GM13977 (cell line): Measurements from ENCODE around the gene CFAP157.

Experiments used
- DNase-seq: peaks from one replicate; pipeline ENCODE4 v3.0.0; 2012; ENCODE audit warnings: low spot score
- in situ Hi-C: fragments of 300-500 bp; cut with MboI; formaldehyde crosslinking; loops from one replicate; pipeline ENCODE4 v1.12.0; 2022; ENCODE audit warnings: low sequenced_read_pairs, low pct_unique_long_range_greater_than_20kb, mixed read lengths, inconsistent platforms; ENCODE audit not compliant: unreplicated experiment
- TF ChIP-seq, protein P1 (sequence below): IDR thresholded peaks from 2 replicates; pipeline ENCODE4 v1.5.1; 2012; ENCODE audit warnings: mild to moderate bottlenecking, control low read depth; ENCODE audit not compliant: insufficient read depth; ENCODE audit errors: extremely low read depth, missing control alignments

CFAP157 gene

DNA sequence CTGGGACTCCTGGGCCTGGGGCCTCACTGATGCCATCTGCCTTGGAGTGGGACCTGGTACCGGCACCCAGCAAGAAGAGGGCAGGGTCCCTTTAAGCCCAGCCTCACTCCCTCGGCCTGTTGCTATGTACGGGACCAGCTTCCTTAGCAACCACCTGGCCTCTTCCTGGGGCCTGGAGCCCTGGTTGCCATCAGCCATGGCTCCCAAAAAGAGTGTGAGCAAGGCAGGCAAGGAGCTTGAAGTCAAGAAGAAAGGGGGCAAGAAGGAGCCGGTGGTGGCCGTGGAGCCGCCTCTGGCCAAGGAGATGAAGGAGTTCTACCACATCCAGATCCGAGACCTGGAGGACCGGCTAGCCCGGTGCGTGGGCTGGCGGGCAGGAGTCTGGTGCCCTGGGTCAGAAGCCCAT lies at the start of gene CFAP157:
Gene CFAP157, plus strand, starts transcription at position 153 of the 406 bp plus-strand sequence. Its CDS starts 44 bp downstream, at position 197.
- in situ Hi-C loops, result no loop called here
- TF ChIP-seq, protein P1, sequence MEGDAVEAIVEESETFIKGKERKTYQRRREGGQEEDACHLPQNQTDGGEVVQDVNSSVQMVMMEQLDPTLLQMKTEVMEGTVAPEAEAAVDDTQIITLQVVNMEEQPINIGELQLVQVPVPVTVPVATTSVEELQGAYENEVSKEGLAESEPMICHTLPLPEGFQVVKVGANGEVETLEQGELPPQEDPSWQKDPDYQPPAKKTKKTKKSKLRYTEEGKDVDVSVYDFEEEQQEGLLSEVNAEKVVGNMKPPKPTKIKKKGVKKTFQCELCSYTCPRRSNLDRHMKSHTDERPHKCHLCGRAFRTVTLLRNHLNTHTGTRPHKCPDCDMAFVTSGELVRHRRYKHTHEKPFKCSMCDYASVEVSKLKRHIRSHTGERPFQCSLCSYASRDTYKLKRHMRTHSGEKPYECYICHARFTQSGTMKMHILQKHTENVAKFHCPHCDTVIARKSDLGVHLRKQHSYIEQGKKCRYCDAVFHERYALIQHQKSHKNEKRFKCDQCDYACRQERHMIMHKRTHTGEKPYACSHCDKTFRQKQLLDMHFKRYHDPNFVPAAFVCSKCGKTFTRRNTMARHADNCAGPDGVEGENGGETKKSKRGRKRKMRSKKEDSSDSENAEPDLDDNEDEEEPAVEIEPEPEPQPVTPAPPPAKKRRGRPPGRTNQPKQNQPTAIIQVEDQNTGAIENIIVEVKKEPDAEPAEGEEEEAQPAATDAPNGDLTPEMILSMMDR, result no peak
- DNase-seq, result no peak

DNA sequence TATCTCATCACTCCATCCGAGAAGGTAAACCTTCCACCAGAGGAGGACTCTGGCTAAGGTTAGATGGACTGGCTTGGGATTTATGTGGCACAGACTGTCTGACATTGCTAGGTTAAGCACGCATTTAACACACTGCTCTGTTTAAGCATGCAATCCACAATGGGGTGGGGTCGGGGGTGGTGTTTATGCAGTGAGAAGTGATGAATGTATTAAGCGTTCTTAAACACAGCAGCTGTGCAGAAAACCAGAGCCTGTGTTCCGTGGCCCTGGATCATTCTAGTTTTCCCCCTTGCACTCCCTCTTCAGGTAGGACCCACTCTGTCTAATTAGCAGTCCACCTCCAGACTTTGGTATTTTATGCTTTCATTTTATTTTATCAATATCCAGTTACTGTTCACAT lies 48.4 kb upstream of the CFAP157 start:
- in situ Hi-C loops, result no loop called here
- DNase-seq, result no peak
- TF ChIP-seq, protein P1, result no peak

DNA sequence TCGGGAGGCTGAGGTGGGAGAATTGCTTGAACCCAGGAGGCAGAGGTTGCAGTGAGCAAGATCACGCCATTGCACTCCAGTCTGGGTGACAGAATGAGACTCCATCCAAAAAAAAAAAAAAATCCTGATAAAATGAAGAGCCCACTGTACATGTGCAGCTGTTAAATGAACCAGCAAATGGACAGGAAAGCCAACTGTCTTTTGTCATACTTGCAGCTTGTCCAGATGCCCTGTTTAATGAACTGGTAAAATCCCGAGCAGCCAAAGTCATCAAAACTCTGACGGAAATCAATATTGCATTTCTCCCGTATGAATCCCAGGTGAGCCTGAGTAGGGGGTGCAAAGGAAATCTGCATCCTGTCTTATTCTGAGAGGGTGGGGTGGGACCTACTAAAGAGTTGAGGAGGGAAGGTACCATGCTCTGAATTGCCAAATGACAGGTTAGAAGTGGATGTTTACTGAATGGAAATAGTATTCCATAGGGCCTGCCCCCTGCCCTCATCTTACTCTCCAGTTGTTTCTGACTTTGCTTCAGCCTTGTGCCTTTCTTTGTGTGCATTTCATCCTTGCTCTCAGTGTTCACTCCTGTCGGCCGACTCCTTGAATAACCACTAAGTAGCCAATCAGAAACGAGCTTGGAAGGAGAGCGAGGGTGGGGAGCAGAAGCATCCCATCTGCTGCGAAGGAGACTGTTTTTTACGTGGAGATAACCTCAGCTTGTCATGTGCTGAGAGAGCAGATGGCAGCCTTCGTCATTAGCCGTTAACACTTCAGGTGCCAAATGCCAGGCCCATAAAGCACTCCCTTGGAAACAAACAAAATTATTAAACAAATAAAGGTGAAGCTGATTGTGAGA lies 45.7 kb upstream of the CFAP157 start:
- in situ Hi-C loops, result no loop called here
- no peak for DNase-seq
- TF ChIP-seq, protein P1, result no peak

DNA sequence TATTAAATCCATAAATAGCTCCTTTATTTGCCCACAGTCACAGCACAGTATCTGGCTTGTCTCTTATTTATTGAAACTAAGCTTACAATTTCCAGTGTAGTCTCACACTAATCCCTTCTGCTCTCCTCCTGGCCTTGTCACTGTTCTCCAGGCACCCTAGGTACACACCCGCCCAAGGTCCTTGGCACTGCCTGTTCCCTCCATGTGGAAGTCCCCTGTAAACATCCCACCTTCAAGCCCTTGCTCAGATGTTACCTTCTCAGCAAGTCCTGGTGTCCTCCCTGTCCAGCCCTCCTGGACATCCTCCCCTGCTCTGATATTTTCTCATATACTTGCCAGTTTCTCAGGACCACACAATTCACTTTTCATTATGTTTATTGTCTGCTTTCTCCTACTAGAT lies 44.2 kb upstream of the CFAP157 start:
- DNase-seq, result no peak
- in situ Hi-C loops, result no loop called here
- TF ChIP-seq, protein P1, result no peak

DNA sequence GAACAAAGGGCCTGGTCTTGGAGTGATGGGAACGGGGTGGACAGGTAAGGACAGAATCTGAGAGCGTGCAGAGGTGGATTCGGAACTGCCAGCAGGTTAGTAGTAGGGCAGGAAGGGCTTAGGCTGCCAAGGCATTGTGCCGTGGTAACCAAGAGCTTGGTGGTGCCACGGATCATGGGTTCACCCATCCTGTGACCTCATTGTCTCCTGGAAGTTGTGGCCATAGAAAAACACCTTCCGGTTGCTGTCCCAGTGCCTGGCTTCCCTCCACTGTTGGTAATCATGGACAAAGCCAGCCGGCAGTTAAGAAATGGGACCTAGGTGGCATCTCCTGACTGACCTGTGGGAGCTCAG lies 42.5 kb upstream of the CFAP157 start:
- TF ChIP-seq, protein P1, result no peak
- in situ Hi-C loops, result no loop called here

DNA sequence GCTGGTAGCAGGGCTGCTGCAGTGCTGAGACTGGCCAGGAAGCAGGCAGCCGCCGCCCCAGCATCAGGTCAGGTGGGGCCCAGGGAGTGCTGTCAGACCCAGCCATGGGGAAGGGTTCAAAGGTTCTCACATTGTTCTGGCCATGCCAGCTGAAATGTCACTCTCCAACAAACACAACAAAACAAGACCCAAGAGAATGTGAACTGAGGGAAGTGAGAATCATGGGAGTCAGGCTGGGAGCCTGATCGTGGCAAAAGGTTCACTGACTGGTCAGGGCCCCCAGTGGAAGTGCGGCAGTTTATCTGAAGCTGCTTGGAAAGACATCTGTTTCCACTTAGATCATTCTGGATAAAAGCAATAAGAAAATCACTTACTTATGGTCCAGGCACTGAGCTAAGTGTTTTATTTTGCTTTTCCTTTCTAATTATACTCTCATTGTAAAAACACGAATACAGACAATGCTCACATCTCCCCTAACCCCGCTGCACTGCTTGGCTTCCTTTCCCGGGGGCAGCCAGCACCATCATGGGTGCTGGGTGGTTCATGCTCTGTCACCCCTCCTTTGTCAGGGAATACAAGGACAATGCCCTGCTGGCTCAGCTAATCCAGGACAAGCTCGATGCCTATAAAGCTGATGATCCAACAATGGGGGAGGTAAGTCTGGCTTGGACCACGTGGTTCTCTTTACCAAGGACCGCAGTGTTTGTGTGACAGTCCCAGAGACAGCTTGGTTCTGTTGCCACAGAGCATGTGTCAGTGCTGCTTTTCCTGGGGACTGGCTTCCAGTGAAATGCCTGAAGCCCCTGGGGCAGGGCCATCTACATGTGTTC lies 41.9 kb upstream of the CFAP157 start:
- DNase-seq, result no peak
- TF ChIP-seq, protein P1, result no peak
- in situ Hi-C loops, result no loop called here

More for the DNA sequence above, 42.5 kb upstream of the CFAP157 start:
- no peak for DNase-seq
